Right cardiac atrium (tissue), 5 donors: ENCODE results near the gene PNMA8A. TPM values are rescaled to one million over a fixed set of nuclear protein-coding genes. Genes with fewer than 3 reads are reported as not detected.
A peak's percentile ranks its signal among the peaks of the same experiment; 100 is the strongest.

Experiments used
- ATAC-seq, 2 donors: fragments of 200-7000 bp; cut with Tn5 transposase; one replicate each; pipeline versions ENCODE4 v1.8.0 to v1.9.1; 2020; ENCODE audit warnings: moderate library complexity in 2 of 2, mild to moderate bottlenecking in 1 of 2
- DNase-seq, 3 donors: peaks; one replicate each; pipeline ENCODE4 v3.0.0-alpha.2; 2020
- H3K27ac ChIP-seq: one replicate; pipeline ENCODE4 v1.5.1; 2013; ENCODE audit warnings: mild to moderate bottlenecking, low read length, control low read depth, moderate library complexity
- H3K27me3 ChIP-seq: one replicate; pipeline ENCODE4 v1.6.1; 2013; ENCODE audit not compliant: control insufficient read depth, insufficient read depth
- H3K4me1 ChIP-seq: one replicate; pipeline ENCODE4 v1.6.1; 2013; ENCODE audit warnings: low read length; ENCODE audit not compliant: control insufficient read depth, insufficient read depth
- H3K4me3 ChIP-seq: one replicate; pipeline ENCODE4 v1.5.1; 2013; ENCODE audit warnings: low read length, control low read depth
- H3K9me3 ChIP-seq: one replicate; pipeline ENCODE4 v1.6.1; 2013; ENCODE audit warnings: low read length; ENCODE audit not compliant: control insufficient read depth
- WGBS: extraction: QIAGEN DNeasy Blood & Tissue Kit; methylation state at CpG from one replicate; pipeline ENCODE4 v1.1.7; 2013; 5-methylcytosine and 5-hydroxymethylcytosine counted together
- intact Hi-C, 4 donors: fragments of 100-400 bp; cut with DNase I; formaldehyde crosslinking; loops; one replicate each; pipeline versions ENCODE4 v1.11.0 to v1.14.0; 2022 to 2023
- polyA plus RNA-seq: library from polyadenylated mRNA; stranded (reverse); fragments of 200-250 nt; gene quantifications from one replicate; pipeline ENCODE4 v1.2.3, GENCODE V29; 2013
- total RNA-seq, 4 donors: library from RNA; stranded (reverse); fragmentation: NEBNext Ultra II Directional; extraction: Animal tissue kit (Norgen Biotek cat#: 25700); gene quantifications; one replicate each; pipeline ENCODE4 v1.2.1, GENCODE V29; 2021
- donor health status: healthy with polysubstance abuse.
- donor health status: DM: no; HTN: yes; CAD: no.
- donor health status: DM: no; HTN: no; CAD: no.
- donor health status: DM: no; HTN: yes; CAD: no; lungs with severe emphysema.
- donor health status: DM: yes; HTN: yes; CAD: no.

The PNMA8A gene
- total and polyA plus RNA-seq, 5 donors, result 10.7 to 29.8 (median 25.5) TPM

- peak; percentile 68 to 87 (median 80) for DNase-seq
- H3K27ac ChIP-seq, result no peak overlapping the region
- no peaks in the 10 kb centered on the region for H3K27me3 ChIP-seq
- intact Hi-C loops, result no loop called here
- no peak overlapping the region for H3K4me3 ChIP-seq
- no peak for ATAC-seq
- no peaks in the 10 kb centered on the region for H3K4me1 ChIP-seq
- no peaks in the 10 kb centered on the region for H3K9me3 ChIP-seq
- WGBS, result 52% methylated on average over 15 of the region's 15 CpGs
Measured at GRCh38 chr19:46466536-46467196, 4.7 kb downstream of the PNMA8A start.

GRCh38 chr19:46463516-46463915 is 7.8 kb downstream of the PNMA8A start:
- Histone ChIP-seq H3K4me3 (no peak overlapping the region), H3K27ac (no peak overlapping the region), H3K9me3 (no peaks in the 10 kb centered on the region), H3K4me1 (no peaks in the 10 kb centered on the region), H3K27me3 (no peaks in the 10 kb centered on the region)
- 68% methylated on average over 7 of the region's 7 CpGs for WGBS
- intact Hi-C loops, result no loop called here
- ATAC-seq (no peak), DNase-seq (no peak)

DNA sequence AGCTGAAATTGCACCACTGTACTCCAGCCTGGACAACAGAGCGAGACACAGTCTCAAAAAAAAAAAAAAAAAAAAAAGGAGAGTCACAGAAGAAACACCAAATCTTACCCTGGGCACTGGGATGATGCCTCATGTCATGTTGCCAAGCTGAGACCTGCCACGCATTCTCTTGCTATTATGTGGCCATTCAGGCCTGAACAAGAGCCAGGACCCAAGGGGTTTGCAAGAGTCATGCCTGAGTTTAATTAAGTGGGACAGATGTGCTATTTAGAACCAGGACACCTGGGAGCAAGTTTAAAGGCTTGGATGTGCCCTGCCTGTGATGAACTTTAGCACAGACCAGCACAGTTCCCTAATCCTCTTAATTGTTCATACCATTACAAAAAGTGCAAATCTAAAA is 9.8 kb downstream of the PNMA8A start:
- Histone ChIP-seq H3K27me3 (no peaks in the 10 kb centered on the region), H3K4me3 (no peak overlapping the region), H3K27ac (no peak overlapping the region), H3K4me1 (no peaks in the 10 kb centered on the region), H3K9me3 (no peaks in the 10 kb centered on the region)
- intact Hi-C loops, result no loop called here
- ATAC-seq (no peak), DNase-seq (no peak)
- 91% methylated on average over 2 of the region's 2 CpGs for WGBS

GRCh38 chr19:46460981-46461380 is 10.4 kb downstream of the PNMA8A start:
- 90% methylated on average over 1 of the region's 1 CpG for WGBS
- no peaks in the 10 kb centered on the region for H3K4me1 ChIP-seq
- no peak overlapping the region for H3K4me3 ChIP-seq
- DNase-seq, result no peak
- H3K9me3 ChIP-seq, result no peaks in the 10 kb centered on the region
- H3K27ac ChIP-seq, result no peak overlapping the region
- no peak for ATAC-seq
- intact Hi-C loops, result no loop called here
- no peaks in the 10 kb centered on the region for H3K27me3 ChIP-seq

DNA sequence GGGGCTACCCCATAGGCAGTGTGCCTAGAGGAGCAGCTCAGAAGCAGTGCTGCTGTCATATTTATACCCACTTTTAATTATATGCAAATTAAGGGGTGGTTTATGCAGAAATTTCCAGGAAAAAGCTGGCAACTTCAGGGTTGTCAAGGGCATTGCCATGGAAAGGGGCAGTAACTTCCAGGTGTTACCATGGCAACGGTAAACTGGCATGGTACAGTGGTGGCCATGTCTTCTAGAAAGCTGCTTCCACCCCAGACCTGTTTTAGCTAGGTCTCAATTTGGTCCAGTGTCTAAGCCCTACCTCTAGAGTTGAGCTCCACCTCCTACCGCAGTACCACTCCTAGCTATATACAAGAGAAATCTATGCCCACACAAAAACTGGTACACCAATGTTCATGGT is 11.3 kb downstream of the PNMA8A start:
- intact Hi-C loops, result no loop called here
- WGBS, result 67% methylated on average over 2 of the region's 2 CpGs
- H3K4me3 ChIP-seq, result no peak overlapping the region
- H3K4me1 ChIP-seq, result no peaks in the 10 kb centered on the region
- no peak for DNase-seq
- H3K9me3 ChIP-seq, result no peaks in the 10 kb centered on the region
- no peak overlapping the region for H3K27ac ChIP-seq
- no peak for ATAC-seq
- no peaks in the 10 kb centered on the region for H3K27me3 ChIP-seq

DNA sequence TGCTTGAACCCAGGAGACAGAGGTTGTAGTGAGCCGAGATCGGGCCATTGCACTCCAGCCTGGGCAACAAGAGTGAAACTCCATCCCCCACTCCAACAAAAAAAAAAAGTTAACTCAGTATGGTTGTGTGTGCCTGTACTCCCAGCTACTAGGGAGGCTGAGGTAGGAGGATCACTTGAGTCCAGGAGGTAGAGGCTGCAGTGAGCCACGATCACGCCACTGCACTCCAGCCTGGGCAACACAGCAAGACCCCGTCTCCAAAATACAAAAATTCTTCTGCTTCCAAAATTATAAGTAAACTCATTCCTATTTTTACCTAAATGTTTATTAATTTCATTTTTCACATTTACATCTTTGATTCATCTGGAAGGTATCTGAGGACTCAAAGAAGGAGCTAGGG is 14.4 kb downstream of the PNMA8A start:
- 94% methylated on average over 5 of the region's 5 CpGs for WGBS
- no peak overlapping the region for H3K4me3 ChIP-seq
- intact Hi-C loops, result no loop called here

GRCh38 chr19:46454244-46454643 is 17.1 kb downstream of the PNMA8A start:
- no peaks in the 10 kb centered on the region for H3K27me3 ChIP-seq
- no peak overlapping the region for H3K27ac ChIP-seq
- intact Hi-C loops, result no loop called here

More for the DNA sequence above, 14.4 kb downstream of the PNMA8A start:
- Histone ChIP-seq H3K4me1 (no peaks in the 10 kb centered on the region), H3K27me3 (no peaks in the 10 kb centered on the region), H3K27ac (no peak overlapping the region), H3K9me3 (no peaks in the 10 kb centered on the region)
- DNase-seq (no peak), ATAC-seq (no peak)

GRCh38 chr19:46453661-46454060 is 17.7 kb downstream of the PNMA8A start:
- no peaks in the 10 kb centered on the region for H3K27me3 ChIP-seq
- H3K4me3 ChIP-seq, result no peak overlapping the region
- DNase-seq, result no peak
- intact Hi-C loops, result no loop called here
- ATAC-seq, result no peak
- no peaks in the 10 kb centered on the region for H3K9me3 ChIP-seq
- 82% methylated on average over 6 of the region's 6 CpGs for WGBS
- H3K4me1 ChIP-seq, result no peaks in the 10 kb centered on the region
- H3K27ac ChIP-seq, result no peak overlapping the region

More at GRCh38 chr19:46454244-46454643, 17.1 kb downstream of the PNMA8A start:
- Histone ChIP-seq H3K9me3 (no peaks in the 10 kb centered on the region), H3K4me3 (no peak overlapping the region), H3K4me1 (no peaks in the 10 kb centered on the region)
- ATAC-seq, result no peak
- 64% methylated on average over 3 of the region's 3 CpGs for WGBS
- no peak for DNase-seq

DNA sequence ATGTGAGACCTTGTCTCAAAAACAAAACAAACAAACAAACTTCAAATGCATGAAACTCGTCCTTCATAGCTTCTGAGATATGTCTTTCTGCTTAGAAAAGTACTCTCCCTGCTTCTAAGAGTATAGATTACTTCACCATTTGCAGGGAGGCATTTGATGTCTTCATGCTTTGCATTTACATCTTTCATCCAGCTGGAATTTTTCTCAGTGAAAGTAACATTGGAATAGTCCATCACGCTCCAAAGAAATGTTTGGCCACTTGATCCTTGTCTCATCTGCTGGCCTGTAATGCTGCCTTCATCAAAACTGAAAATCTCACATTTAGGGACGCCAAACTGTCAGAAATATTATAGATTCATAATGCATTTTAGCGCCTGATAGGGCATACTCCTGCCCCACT is 19.2 kb downstream of the PNMA8A start:
- Histone ChIP-seq H3K9me3 (no peaks in the 10 kb centered on the region), H3K4me3 (no peak overlapping the region), H3K27ac (no peak overlapping the region), H3K4me1 (no peaks in the 10 kb centered on the region), H3K27me3 (no peaks in the 10 kb centered on the region)
- ATAC-seq (no peak), DNase-seq (no peak)
- intact Hi-C loops, result no loop called here
- 49% methylated on average over 4 of the region's 4 CpGs for WGBS

- 38% methylated on average over 6 of the region's 6 CpGs for WGBS
- H3K4me3 ChIP-seq, result no peak overlapping the region
- no peaks in the 10 kb centered on the region for H3K4me1 ChIP-seq
- no peaks in the 10 kb centered on the region for H3K9me3 ChIP-seq
- no peak overlapping the region for H3K27ac ChIP-seq
- intact Hi-C loops, result no loop called here
- ATAC-seq, result peak; percentile 44 to 65
- H3K27me3 ChIP-seq, result no peaks in the 10 kb centered on the region
- peak in 1 of 3 donors; percentile 72 for DNase-seq
Measured at GRCh38 chr19:46451352-46451751, 20.0 kb downstream of the PNMA8A start.

- Histone ChIP-seq H3K9me3 (no peaks in the 10 kb centered on the region), H3K27me3 (no peaks in the 10 kb centered on the region), H3K4me3 (no peak overlapping the region), H3K27ac (no peak overlapping the region), H3K4me1 (no peaks in the 10 kb centered on the region)
- WGBS, result 56% methylated on average over 5 of the region's 5 CpGs
- DNase-seq (no peak), ATAC-seq (no peak)
- intact Hi-C loops, result no loop called here
Measured at GRCh38 chr19:46450737-46451136, 20.6 kb downstream of the PNMA8A start.

- intact Hi-C loops, result loop anchor here in 1 of 4 donors (5.0 kb wide), 1 partner anchor 33 kb away; no protein-coding TSS in a partner anchor
Measured at GRCh38 chr19:46449228-46449627, 22.1 kb downstream of the PNMA8A start.

More at GRCh38 chr19:46449228-46449627, 22.1 kb downstream of the PNMA8A start:
- H3K27me3 ChIP-seq, result no peaks in the 10 kb centered on the region
- H3K4me3 ChIP-seq, result no peak overlapping the region
- H3K27ac ChIP-seq, result no peak overlapping the region
- DNase-seq, result no peak
- H3K4me1 ChIP-seq, result no peaks in the 10 kb centered on the region
- H3K9me3 ChIP-seq, result no peaks in the 10 kb centered on the region
- ATAC-seq, result peak; percentile 49 to 56
- 39% methylated on average over 7 of the region's 7 CpGs for WGBS
